GM21381 (cell line): ENCODE data around the gene PCNX4.
A peak's percentile ranks its signal among the peaks of the same experiment; 100 is the strongest.

ENCODE experiments used
- ATAC-seq: cut with Tn5 transposase; IDR thresholded peaks from one replicate; pipeline ENCODE4 v1.9.1; 2021; ENCODE audit warnings: mild to moderate bottlenecking, moderate library complexity; ENCODE audit not compliant: unreplicated experiment

Gene PCNX4

GRCh38 chr14:60101786-60102185 lies 10.1 kb downstream of the PCNX4 start:
- ATAC-seq, result no peak

GRCh38 chr14:60102389-60102788 lies 10.7 kb downstream of the PCNX4 start:
- no peak for ATAC-seq

GRCh38 chr14:60106339-60106738 lies 14.6 kb downstream of the PCNX4 start:
- no peak for ATAC-seq

GRCh38 chr14:60107477-60107876 lies 15.8 kb downstream of the PCNX4 start:
- no peak for ATAC-seq

GRCh38 chr14:60111732-60112131 lies 20.0 kb downstream of the PCNX4 start:
- ATAC-seq, result no peak

GRCh38 chr14:60114881-60115280 lies 23.2 kb downstream of the PCNX4 start:
- ATAC-seq, result no peak

- no peak for ATAC-seq
Observed at GRCh38 chr14:60116181-60116580, 24.5 kb downstream of the PCNX4 start.

- no peak for ATAC-seq
Observed at GRCh38 chr14:60125918-60126317, 34.2 kb downstream of the PCNX4 start.

GRCh38 chr14:60133487-60133886 lies 41.8 kb downstream of the PCNX4 start:
- ATAC-seq, result no peak

- no peak for ATAC-seq
Observed at GRCh38 chr14:60134702-60135101, 43.0 kb downstream of the PCNX4 start.

- ATAC-seq, result peak; percentile 78
Observed at GRCh38 chr14:60151715-60152114, 60.0 kb downstream of the PCNX4 start.

- ATAC-seq, result no peak
Observed at GRCh38 chr14:60153991-60154390, 62.3 kb downstream of the PCNX4 start.

- no peak for ATAC-seq
Observed at GRCh38 chr14:60154671-60155070, 62.9 kb downstream of the PCNX4 start.

- ATAC-seq, result no peak
Observed at GRCh38 chr14:60160422-60160821, 68.7 kb downstream of the PCNX4 start.

- ATAC-seq, result no peak
Observed at GRCh38 chr14:60161196-60162107, 69.7 kb downstream of the PCNX4 start.

GRCh38 chr14:60163693-60164092 lies 72.0 kb downstream of the PCNX4 start:
- ATAC-seq, result no peak

- peak; percentile 2 for ATAC-seq
Observed at GRCh38 chr14:60164404-60164711, 72.6 kb downstream of the PCNX4 start.

GRCh38 chr14:60164712-60165546 lies 73.2 kb downstream of the PCNX4 start, which contains the start of gene DHRS7:
TSS of gene DHRS7 (minus strand) at chr14:60165398. CDS start at chr14:60165309, 89 bp downstream.
- peak; percentile 93 for ATAC-seq

GRCh38 chr14:60165547-60165876 lies 73.8 kb downstream of the PCNX4 start:
- ATAC-seq, result no peak

- no peak for ATAC-seq
Observed at GRCh38 chr14:60166142-60166541, 74.4 kb downstream of the PCNX4 start.

- no peak for ATAC-seq
Observed at GRCh38 chr14:60169722-60170121, 78.0 kb downstream of the PCNX4 start.

- ATAC-seq, result no peak
Observed at GRCh38 chr14:60170948-60171347, 79.2 kb downstream of the PCNX4 start.
